Endothelial cell of umbilical vein (primary cell): Measurements from ENCODE around the gene PALD1. TPM values are rescaled to one million over a fixed set of nuclear protein-coding genes. Genes with fewer than 3 reads are reported as not detected.

Experiments
- BruUV-seq: library from RNA; stranded (reverse); fragments of 400-500 nt; replicated peaks from 2 replicates; lab custom pipeline; 2021; lab: Mats Ljungman, UMichigan
- CTCF ChIA-PET: fragments of 300-600, 350-600 bp; sonication (Branson Sonifier 250); formaldehyde crosslinking; loops from one replicate; lab custom pipeline; 2021; ENCODE audit warnings: antibody characterized with exemption, inconsistent platforms; lab: Charles Lee
- POLR2A ChIA-PET: fragments of 300-600, 350-600 bp; sonication (Branson Sonifier 250); formaldehyde crosslinking; loops from one replicate; lab custom pipeline; 2021; ENCODE audit warnings: antibody characterized with exemption, inconsistent platforms; lab: Charles Lee
- DNase-seq: peaks from one replicate; pipeline ENCODE4 v3.0.0-alpha.2; 2011; ENCODE audit warnings: low read depth, low spot score
- FAIRE-seq: peaks from 2 replicates; lab custom pipeline; 2011; peaks lifted over from hg19 to GRCh38; lab: Jason Lieb, UNC
- H2AFZ ChIP-seq: 2 replicates; pipeline ENCODE4 v1.6.0; 2012; ENCODE audit warnings: low read depth, low read length, control low read depth, inconsistent platforms
- H3K27ac ChIP-seq: 2 replicates; pipeline ENCODE4 v1.5.1; 2011; ENCODE audit warnings: low read depth, mild to moderate bottlenecking, control low read depth, low read length, moderate library complexity; ENCODE audit not compliant: insufficient read depth
- H3K27me3 ChIP-seq, 2 experiments: 2 replicates each; pipeline versions ENCODE4 v1.6.0 to v1.6.1; 2011; ENCODE audit warnings: low read length in 2 of 2, mixed read lengths in 1 of 2; ENCODE audit not compliant: control insufficient read depth in 2 of 2, insufficient read depth in 2 of 2
- H3K36me3 ChIP-seq, 2 experiments: 2 replicates in 1 of 2; 3 replicates in 1 of 2; pipeline ENCODE4 v1.5.1; 2011; ENCODE audit warnings: low read length in 2 of 2, mild to moderate bottlenecking in 1 of 2, moderate library complexity in 1 of 2; ENCODE audit not compliant: control insufficient read depth in 2 of 2, insufficient read depth in 2 of 2; ENCODE audit errors: extremely low read depth in 1 of 2
- H3K4me1 ChIP-seq: 3 replicates; pipeline ENCODE4 v1.5.1; 2011; ENCODE audit warnings: mild to moderate bottlenecking, low read length; ENCODE audit not compliant: control insufficient read depth, insufficient read depth; ENCODE audit errors: extremely low read depth
- H3K4me2 ChIP-seq: 2 replicates; pipeline ENCODE4 v1.6.1; 2011; ENCODE audit warnings: low read length, control low read depth, mixed read lengths; ENCODE audit not compliant: insufficient read depth
- H3K4me3 ChIP-seq, 3 experiments: fragments of 200-600 bp in 1 of 3; sonication (generic), shearing (Covaris generic) in 1 of 3; replicated peaks in 1 of 3; 2 replicates each; pipeline ENCODE4 v1.5.1; 2011 to 2016; ENCODE audit warnings: control low read depth in 3 of 3, low read length in 3 of 3, mild to moderate bottlenecking in 2 of 3, inconsistent platforms in 1 of 3, low read depth in 1 of 3, moderate library complexity in 1 of 3; ENCODE audit not compliant: insufficient read depth in 1 of 3
- H3K79me2 ChIP-seq: 2 replicates; pipeline ENCODE4 v1.6.0; 2012; ENCODE audit warnings: low read length, inconsistent platforms; ENCODE audit not compliant: control insufficient read depth, insufficient read depth
- H3K9ac ChIP-seq: replicated peaks from 2 replicates; pipeline ENCODE3; 2011; ENCODE audit warnings: low read length, control low read depth; ENCODE audit not compliant: insufficient read depth; ENCODE audit errors: extremely low read depth
- H3K9me1 ChIP-seq: replicated peaks from 3 replicates; pipeline ENCODE4 v1.6.0; 2011; ENCODE audit warnings: mild to moderate bottlenecking, low read length; ENCODE audit not compliant: control insufficient read depth, insufficient read depth; ENCODE audit errors: extremely low read depth
- H3K9me3 ChIP-seq: replicated peaks from 2 replicates; pipeline ENCODE4 v1.5.1; 2012; ENCODE audit warnings: low read length, inconsistent platforms; ENCODE audit not compliant: control insufficient read depth, insufficient read depth
- H4K20me1 ChIP-seq: replicated peaks from 2 replicates; pipeline ENCODE3; 2011; ENCODE audit warnings: mild to moderate bottlenecking, low read length; ENCODE audit not compliant: control insufficient read depth, insufficient read depth; ENCODE audit errors: extremely low read depth
- EZH2 ChIP-seq: IDR thresholded peaks from 2 replicates; pipeline ENCODE4 v1.6.1; 2012; ENCODE audit warnings: borderline replicate concordance, low read depth, mild to moderate bottlenecking, moderate library complexity, low read length, inconsistent platforms; ENCODE audit not compliant: severe bottlenecking
- FOS ChIP-seq: IDR thresholded peaks from 2 replicates; pipeline ENCODE4 v1.6.1; 2011; ENCODE audit warnings: mild to moderate bottlenecking, low read length, moderate library complexity, borderline replicate concordance; ENCODE audit not compliant: insufficient read depth
- GATA2 ChIP-seq: IDR thresholded peaks from 2 replicates; pipeline ENCODE4 v1.7.0; 2011; ENCODE audit warnings: low read depth, mild to moderate bottlenecking, moderate library complexity, mixed read lengths, low read length; ENCODE audit not compliant: insufficient read length, insufficient read depth
- JUN ChIP-seq: IDR thresholded peaks from 2 replicates; pipeline ENCODE4 v1.6.1; 2011; ENCODE audit warnings: borderline replicate concordance, low read depth; ENCODE audit not compliant: insufficient read length, insufficient read depth
- MYC ChIP-seq: IDR thresholded peaks from one replicate; pipeline ENCODE4 v1.6.1; 2011; ENCODE audit warnings: mild to moderate bottlenecking, low read depth, low read length
- POLR2A ChIP-seq: IDR thresholded peaks from 2 replicates; pipeline ENCODE4 v1.6.1; 2012; ENCODE audit warnings: low read depth, mild to moderate bottlenecking, control low read depth, low read length
- POLR2AphosphoS5 ChIP-seq: IDR thresholded peaks from 2 replicates; pipeline ENCODE4 v1.6.1; 2012; ENCODE audit warnings: low read depth, mild to moderate bottlenecking, control low read depth, low read length, moderate library complexity; ENCODE audit not compliant: insufficient read depth
- dilution Hi-C: fragments of 300-500 bp; cut with MboI; formaldehyde crosslinking; loops from one replicate; pipeline ENCODE4 v1.15.0; 2019; ENCODE audit warnings: low sequenced_read_pairs; ENCODE audit not compliant: extremely low pct_ligation_motif_present
- intact Hi-C: fragments of 100-400 bp; cut with micrococcal nuclease; formaldehyde crosslinking; loops from one replicate; pipeline ENCODE4 v1.10.0; 2022
- polyA plus RNA-seq, 4 experiments: library from polyadenylated mRNA; depleted of rRNA in 3 of 4; stranded (reverse) in 3 of 4; unstranded in 1 of 4; fragments of >200 nt; gene quantifications; 2 replicates each; pipeline versions ENCODE4 v1.2.1 to v1.2.3, GENCODE V29; 2011 to 2012; ENCODE audit warnings: missing spikeins in 1 of 4
- total RNA-seq: library from RNA; stranded (reverse); gene quantifications from 2 replicates; pipeline ENCODE4 v1.2.3, GENCODE V29; 2021
- TF ChIP-seq, protein P1 (sequence below), 2 donors: IDR thresholded peaks; 1 replicate in 1 of 2; 2 replicates in 1 of 2; pipeline ENCODE4 v1.5.1; 2011; ENCODE audit warnings: low read length in 2 of 2, mild to moderate bottlenecking in 2 of 2, moderate library complexity in 2 of 2, control low read depth in 1 of 2, inconsistent platforms in 1 of 2, low read depth in 1 of 2; ENCODE audit not compliant: insufficient read depth in 1 of 2; ENCODE audit errors: extremely low read depth in 1 of 2
- TF ChIP-seq, protein P2 (sequence below): IDR thresholded peaks from 2 replicates; pipeline ENCODE4 v1.6.1; 2011; ENCODE audit not compliant: insufficient read depth, insufficient read length

Gene PALD1
- total and polyA plus RNA-seq, 2 donors (not counting 3 experiments of a cell fraction or from before 2014, with no cell fraction given), result 16.6 to 73.3 TPM

DNA sequence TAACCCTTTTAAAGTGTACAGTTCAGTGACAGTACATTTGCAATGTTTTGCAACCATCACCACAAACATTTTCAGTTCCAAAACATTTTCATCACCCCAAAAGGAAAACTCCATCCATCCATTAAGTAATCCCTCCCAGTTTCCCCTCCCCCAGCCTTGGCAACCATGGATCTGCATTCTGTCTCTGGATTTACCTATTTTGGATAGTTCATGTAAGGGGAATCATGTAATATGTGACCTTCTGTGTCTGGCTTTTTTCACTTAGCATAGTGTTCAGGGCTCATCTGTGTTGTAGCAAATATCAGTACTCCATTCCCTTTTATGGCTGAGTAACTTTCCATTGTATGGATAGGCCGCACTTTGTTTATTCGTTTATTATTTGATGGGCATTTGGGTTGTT is 13.0 kb downstream of the PALD1 start:
- Histone ChIP-seq H3K36me3 (no peaks in the 10 kb centered on the region), H3K4me1 (peaks cover 17% of the 10 kb centered on the region), H3K27ac (no peak overlapping the region), H3K79me2 (peaks cover 1% of the 10 kb centered on the region), H2AFZ (no peak overlapping the region), H3K4me3 (no peak overlapping the region), H4K20me1 (no peaks in the 10 kb centered on the region), H3K9me3 (no peaks in the 10 kb centered on the region), H3K4me2 (no peak overlapping the region), H3K9ac (no peak overlapping the region), H3K27me3 (no peaks in the 10 kb centered on the region), H3K9me1 (no peaks in the 10 kb centered on the region)
- intact Hi-C loops, result no loop called here
- TF ChIP-seq MYC (no peak), JUN (no peak)
- no TSS peak for BruUV-seq
- dilution Hi-C loops, result no loop called here
- DNase-seq, result no peak
- CTCF ChIA-PET, result no interaction called here
- FAIRE-seq, result no peak
- POLR2A ChIA-PET, result no interaction called here

DNA sequence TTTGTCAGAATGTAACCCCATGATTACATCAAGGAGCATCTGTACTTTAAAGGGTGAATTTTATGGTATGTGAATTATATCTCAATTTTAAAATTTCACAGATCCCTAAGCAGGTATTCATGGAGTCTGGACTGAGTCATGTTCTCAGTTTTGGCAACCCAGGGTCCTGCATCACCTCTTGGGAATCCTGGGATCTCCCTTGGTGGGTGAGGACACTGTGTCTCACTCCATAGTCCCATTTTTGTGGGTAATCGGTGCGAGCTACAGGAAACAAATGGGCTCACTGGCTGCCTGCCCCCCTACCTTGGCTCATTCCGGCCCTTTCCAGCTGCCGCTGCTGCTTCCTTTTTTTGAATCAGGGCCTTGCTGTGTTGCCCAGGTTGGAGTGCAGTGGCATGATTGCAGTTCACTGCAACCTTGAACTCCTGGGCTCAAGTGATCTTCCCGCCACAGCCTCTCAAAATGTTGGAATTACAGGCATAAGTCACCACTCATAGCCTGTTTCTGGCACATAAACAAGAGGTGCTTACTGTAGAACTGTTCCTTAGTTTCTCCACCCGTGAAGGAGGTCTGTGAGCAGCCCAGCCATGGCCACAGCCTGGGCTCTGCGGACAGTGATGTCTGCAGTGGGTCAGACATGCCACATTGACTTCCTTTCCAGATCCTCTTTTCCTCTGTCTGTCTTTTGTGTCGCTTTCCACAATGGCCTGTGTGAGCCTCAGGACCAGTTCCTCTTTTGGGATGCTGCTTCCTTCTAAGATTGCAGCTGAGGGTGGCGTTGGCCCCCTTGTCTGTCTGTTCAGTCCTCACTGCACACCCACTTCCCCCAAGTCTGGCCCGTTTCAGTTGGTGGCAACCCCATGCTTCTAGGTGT is 14.5 kb downstream of the PALD1 start:
- Histone ChIP-seq H4K20me1 (no peaks in the 10 kb centered on the region), H3K36me3 (no peaks in the 10 kb centered on the region), H2AFZ (no peak overlapping the region), H3K9me1 (no peaks in the 10 kb centered on the region), H3K27ac (no peak overlapping the region), H3K4me1 (peaks cover 17% of the 10 kb centered on the region), H3K79me2 (peaks cover 1% of the 10 kb centered on the region), H3K4me2 (no peak overlapping the region), H3K9ac (no peak overlapping the region), H3K9me3 (no peaks in the 10 kb centered on the region), H3K27me3 (no peaks in the 10 kb centered on the region), H3K4me3 (no peak overlapping the region)
- no TSS peak for BruUV-seq
- POLR2A ChIA-PET, result no interaction called here
- no peak for FAIRE-seq
- dilution Hi-C loops (no loop called here), intact Hi-C loops (no loop called here)
- CTCF ChIA-PET, result no interaction called here
- DNase-seq, result no peak
- TF ChIP-seq GATA2 (no peak), POLR2AphosphoS5 (no peak), FOS (no peak), MYC (no peak), POLR2A (no peak), JUN (no peak), EZH2 (no peak)
- TF ChIP-seq, protein P1, sequence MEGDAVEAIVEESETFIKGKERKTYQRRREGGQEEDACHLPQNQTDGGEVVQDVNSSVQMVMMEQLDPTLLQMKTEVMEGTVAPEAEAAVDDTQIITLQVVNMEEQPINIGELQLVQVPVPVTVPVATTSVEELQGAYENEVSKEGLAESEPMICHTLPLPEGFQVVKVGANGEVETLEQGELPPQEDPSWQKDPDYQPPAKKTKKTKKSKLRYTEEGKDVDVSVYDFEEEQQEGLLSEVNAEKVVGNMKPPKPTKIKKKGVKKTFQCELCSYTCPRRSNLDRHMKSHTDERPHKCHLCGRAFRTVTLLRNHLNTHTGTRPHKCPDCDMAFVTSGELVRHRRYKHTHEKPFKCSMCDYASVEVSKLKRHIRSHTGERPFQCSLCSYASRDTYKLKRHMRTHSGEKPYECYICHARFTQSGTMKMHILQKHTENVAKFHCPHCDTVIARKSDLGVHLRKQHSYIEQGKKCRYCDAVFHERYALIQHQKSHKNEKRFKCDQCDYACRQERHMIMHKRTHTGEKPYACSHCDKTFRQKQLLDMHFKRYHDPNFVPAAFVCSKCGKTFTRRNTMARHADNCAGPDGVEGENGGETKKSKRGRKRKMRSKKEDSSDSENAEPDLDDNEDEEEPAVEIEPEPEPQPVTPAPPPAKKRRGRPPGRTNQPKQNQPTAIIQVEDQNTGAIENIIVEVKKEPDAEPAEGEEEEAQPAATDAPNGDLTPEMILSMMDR (IDR thresholded peaks at IDR 0.05; ENCODE audit: extremely low read depth in 1 of 2, insufficient read depth in 1 of 2, low read depth in 1 of 2, low read length in 2 of 2), result no peak
- TF ChIP-seq, protein P2, sequence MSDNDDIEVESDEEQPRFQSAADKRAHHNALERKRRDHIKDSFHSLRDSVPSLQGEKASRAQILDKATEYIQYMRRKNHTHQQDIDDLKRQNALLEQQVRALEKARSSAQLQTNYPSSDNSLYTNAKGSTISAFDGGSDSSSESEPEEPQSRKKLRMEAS, result no peak
